ENCODE results near the gene TRAK1.

TRAK1 gene

DNA sequence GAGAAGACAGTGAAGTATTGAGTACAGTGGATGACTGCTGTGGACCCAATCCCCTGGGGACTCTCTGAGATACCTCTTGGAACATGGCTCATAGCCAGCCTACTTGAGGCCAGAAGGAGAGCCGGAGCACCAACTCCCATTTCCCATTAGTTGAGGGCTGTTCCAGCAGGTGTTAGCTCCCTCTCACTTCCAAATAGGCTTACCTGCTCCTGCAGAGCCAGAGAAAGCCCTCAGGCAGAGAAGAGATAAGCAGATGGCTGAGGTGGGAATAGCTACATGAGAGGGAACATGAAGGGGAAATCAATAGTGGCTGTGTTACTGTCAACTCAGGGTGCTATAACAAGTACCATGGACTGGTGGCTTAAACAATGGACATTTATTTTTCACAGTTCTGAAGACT, 179.4 kb downstream of the TRAK1 start:
- no peak for DNase-seq (ENCODE audit: low read depth)
- TF ChIP-seq, protein P1, sequence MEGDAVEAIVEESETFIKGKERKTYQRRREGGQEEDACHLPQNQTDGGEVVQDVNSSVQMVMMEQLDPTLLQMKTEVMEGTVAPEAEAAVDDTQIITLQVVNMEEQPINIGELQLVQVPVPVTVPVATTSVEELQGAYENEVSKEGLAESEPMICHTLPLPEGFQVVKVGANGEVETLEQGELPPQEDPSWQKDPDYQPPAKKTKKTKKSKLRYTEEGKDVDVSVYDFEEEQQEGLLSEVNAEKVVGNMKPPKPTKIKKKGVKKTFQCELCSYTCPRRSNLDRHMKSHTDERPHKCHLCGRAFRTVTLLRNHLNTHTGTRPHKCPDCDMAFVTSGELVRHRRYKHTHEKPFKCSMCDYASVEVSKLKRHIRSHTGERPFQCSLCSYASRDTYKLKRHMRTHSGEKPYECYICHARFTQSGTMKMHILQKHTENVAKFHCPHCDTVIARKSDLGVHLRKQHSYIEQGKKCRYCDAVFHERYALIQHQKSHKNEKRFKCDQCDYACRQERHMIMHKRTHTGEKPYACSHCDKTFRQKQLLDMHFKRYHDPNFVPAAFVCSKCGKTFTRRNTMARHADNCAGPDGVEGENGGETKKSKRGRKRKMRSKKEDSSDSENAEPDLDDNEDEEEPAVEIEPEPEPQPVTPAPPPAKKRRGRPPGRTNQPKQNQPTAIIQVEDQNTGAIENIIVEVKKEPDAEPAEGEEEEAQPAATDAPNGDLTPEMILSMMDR (conservative IDR thresholded peaks at IDR 0.05; ENCODE audit: low read depth, low read length) = no peak
- H3K4me3 ChIP-seq (ENCODE audit: low read length) = no peak overlapping the region

DNA sequence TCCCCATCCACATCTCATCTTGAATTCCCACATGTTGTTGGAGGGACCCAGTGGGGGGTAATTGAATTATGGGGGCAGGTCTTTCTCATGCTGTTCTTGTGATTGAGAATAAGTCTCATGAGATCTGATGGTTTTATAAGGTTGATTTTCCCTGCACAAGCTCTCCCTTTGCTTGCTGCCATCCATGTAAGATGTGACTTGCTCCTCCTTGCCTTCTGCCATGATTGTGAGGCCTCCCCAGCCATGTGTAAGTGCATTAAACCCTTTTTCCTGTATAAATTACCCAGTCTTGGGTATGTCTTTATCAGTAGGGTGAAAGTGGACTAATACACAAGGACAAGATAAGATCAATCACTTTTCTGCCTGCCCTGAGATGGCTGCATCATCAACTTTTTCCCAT, 180.6 kb downstream of the TRAK1 start:
- TF ChIP-seq, protein P1 (conservative IDR thresholded peaks at IDR 0.05; ENCODE audit: low read depth, low read length) = no peak
- DNase-seq (ENCODE audit: low read depth) = no peak
- no peak overlapping the region for H3K4me3 ChIP-seq (ENCODE audit: low read length)

DNA sequence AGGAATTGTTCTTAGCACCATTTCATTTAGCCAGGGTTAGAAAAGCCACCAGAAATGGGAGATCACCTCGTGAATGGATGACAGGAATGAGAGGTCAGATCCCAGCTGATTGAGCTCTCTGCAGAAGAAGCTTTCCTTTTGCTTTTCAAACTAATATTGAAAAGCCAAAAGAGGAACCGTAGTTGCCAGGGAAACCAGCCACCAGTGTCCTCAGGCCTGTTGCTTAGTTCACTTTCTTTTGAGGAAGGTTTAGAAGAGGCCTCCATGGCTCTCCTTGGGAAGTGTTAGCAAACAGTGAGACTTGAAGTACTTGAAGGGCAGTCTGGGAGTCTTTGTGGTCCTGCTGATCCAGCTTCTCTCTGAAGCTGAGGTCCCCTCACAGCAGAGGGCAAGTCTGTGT, 182.2 kb downstream of the TRAK1 start:
- TF ChIP-seq, protein P1 (conservative IDR thresholded peaks at IDR 0.05; ENCODE audit: low read depth, low read length) = no peak
- no peak overlapping the region for H3K4me3 ChIP-seq (ENCODE audit: low read length)
- no peak for DNase-seq (ENCODE audit: low read depth)

DNA sequence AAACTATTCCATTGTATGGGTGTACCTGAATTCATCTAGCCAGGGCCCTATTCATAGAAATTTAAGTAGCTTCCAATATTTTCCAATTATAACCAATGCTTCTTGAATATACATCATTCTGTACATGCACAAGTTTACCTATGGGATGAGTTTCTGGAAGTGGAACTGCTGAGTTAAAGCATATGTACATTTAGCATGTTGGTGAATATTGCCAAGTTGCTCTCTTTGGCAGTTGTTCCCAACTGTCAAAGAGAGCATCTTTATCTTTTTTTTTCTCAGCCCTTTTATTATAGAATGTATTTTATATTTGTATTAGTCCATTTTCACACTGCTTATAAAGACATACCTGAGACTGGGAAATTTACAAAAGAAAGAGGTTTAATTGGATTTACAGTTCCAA, 183.1 kb downstream of the TRAK1 start:
- H3K4me3 ChIP-seq (ENCODE audit: low read length) = no peak overlapping the region
- TF ChIP-seq, protein P1 (conservative IDR thresholded peaks at IDR 0.05; ENCODE audit: low read depth, low read length) = no peak
- no peak for DNase-seq (ENCODE audit: low read depth)

DNA sequence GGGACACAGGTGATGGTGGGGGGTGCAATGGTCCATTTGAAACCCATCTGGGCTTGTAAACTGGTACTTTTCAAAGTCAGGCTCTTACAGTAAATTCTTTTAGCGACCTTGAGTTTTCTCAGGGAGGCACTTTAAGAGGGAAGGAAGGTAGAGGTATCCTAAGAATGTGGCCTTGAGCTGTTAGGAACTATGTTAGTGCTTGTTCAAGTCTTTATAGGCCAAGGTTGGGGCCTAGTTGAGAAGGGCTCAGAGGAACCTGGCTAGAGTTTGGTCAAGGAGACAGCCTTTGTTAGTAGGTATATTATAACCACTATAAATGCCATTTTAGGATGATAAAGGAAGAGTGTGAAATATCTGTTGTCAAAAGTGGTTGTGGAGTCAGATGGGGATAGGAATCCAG, 184.1 kb downstream of the TRAK1 start:
- no peak for DNase-seq (ENCODE audit: low read depth)
- H3K4me3 ChIP-seq (ENCODE audit: low read length) = no peak overlapping the region
- TF ChIP-seq, protein P1 (conservative IDR thresholded peaks at IDR 0.05; ENCODE audit: low read depth, low read length) = no peak

Measured in retinal pigment epithelial cell (primary cell).